HG02938 (cell line): Measurements from ENCODE around the gene MIA2.
"Not testable (repeated sequence)": the region's sequence is repeated elsewhere in the genome, so short reads cannot be mapped to it uniquely, and the experiment has no call there.

Source experiments
- ATAC-seq: cut with Tn5 transposase; IDR thresholded peaks from one replicate; pipeline ENCODE4 v1.9.1; 2021; ENCODE audit warnings: mild to moderate bottlenecking, moderate library complexity; ENCODE audit not compliant: unreplicated experiment

The MIA2 gene, protein sequence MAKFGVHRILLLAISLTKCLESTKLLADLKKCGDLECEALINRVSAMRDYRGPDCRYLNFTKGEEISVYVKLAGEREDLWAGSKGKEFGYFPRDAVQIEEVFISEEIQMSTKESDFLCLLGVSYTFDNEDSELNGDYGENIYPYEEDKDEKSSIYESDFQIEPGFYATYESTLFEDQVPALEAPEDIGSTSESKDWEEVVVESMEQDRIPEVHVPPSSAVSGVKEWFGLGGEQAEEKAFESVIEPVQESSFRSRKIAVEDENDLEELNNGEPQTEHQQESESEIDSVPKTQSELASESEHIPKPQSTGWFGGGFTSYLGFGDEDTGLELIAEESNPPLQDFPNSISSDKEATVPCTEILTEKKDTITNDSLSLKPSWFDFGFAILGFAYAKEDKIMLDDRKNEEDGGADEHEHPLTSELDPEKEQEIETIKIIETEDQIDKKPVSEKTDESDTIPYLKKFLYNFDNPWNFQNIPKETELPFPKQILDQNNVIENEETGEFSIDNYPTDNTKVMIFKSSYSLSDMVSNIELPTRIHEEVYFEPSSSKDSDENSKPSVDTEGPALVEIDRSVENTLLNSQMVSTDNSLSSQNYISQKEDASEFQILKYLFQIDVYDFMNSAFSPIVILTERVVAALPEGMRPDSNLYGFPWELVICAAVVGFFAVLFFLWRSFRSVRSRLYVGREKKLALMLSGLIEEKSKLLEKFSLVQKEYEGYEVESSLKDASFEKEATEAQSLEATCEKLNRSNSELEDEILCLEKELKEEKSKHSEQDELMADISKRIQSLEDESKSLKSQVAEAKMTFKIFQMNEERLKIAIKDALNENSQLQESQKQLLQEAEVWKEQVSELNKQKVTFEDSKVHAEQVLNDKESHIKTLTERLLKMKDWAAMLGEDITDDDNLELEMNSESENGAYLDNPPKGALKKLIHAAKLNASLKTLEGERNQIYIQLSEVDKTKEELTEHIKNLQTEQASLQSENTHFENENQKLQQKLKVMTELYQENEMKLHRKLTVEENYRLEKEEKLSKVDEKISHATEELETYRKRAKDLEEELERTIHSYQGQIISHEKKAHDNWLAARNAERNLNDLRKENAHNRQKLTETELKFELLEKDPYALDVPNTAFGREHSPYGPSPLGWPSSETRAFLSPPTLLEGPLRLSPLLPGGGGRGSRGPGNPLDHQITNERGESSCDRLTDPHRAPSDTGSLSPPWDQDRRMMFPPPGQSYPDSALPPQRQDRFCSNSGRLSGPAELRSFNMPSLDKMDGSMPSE (N-terminal part only)

GRCh38 chr14:39233680-39234326 is at the start of gene MIA2:
Gene MIA2 (plus strand): TSS chr14:39233915. CDS start chr14:39234115, 200 bp downstream.
- ATAC-seq: no peak

DNA sequence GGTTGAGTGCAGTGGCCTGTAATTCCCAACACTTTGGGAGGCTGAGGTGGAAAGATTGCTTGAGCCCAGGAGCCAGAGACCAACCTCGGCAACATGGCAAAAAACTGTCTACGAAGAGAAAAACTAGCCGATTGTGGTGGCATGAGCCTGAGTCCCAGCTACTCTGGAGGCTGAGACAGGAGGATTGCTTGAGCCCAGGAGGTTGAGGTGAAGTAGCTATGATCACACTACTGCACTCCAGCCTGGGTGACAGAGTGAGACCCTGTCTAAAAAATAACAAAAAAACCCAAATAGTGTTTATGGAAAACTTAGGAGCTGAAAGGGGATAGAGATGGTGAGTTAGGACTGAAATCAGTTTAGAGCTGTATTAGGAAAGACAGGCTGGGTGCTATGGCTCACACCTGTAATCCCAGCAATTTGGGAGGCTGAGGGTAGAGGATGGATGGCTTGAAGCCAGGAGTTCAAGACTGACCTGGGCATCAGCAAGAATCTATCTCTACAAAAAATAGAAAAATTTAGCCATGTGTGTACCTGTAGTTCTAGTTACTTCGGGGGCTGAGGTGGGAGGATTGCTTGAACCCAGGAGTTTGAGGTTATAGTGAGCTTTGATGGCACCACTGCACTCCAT is 49.0 kb upstream of the MIA2 start:
- ATAC-seq: no peak

DNA sequence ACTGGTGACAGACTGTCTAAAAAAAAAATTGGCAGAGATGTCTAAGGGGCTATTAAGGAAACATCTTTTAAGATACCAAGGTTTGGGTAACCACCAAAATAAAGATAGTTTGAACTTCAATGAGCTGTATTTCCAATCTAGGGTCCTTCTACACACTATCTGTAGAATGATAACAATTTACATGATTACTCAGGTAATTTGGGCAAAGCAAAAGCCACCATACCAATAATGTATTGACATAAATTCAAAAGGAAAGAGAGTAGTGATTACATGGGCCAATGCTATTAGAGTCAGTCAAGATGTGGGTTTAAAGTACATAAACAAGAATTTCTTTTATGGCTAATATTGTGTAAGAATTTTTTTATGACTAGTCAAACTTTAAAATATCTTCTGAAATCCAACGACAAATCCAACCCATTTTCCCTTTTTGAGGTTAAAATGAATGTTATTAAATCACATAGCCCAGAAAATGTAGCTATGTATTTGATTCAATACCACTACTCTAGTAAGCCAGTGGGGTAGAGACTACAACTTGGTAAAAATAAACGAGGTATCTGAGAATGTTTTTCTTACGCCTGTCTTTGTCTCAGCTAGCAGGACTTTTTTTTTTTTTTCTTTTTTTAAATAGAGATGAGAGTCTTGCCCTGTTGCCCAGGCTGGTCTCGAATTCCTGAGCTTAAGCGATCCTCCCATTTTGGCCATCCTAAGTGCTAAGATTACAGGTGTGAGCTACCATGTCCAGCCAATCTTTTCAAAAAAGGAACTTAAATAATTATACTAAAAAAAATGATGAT is 48.3 kb upstream of the MIA2 start:
- no peak for ATAC-seq

- ATAC-seq: no peak
These were observed 46.7 kb upstream of the MIA2 start for GRCh38 chr14:39186941-39187525.

DNA sequence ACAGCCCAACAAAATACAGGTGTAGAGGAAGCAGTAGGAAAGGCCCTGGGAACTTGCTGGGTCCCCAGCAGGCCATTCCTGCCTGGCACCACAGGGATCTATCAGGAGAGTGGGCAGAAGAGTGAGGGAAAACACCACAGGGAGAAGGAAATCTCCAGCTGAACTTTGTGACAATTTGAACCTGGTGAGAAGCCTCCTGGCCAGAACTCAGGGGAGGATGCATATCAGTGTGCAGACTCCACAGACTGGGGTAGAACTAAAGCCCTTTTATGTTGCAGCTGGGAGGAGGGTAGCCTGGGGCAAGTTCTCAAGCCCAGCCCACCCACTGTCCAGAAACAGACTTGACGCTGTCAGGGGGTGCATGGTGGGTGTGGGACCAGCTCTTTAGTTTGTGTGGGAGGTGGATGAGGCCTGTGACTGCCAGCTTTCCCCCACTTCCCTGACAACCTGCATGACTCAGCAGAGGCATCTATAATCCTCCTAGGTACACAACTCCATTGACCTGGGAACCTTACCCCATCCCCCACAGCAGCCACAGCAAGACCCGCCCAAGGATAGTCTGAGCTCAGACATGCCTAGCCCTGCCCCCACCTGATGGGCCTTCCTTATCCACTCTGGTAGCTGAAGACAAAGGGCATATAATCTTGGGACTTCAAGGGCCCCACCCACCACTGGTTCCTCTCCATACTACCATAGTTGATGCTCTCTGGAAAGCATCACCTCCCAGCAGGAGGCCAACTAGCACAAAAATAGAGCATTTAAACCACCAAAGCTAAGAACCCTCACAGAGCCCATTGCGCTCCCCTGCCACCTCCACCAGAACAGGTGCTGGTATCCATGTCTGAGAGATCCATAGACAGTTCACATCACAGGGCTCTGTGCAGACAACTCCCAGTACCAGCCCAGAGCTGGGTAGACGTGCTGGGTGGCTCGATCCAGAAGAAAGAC is 29.8 kb upstream of the MIA2 start:
- ATAC-seq: no peak

- ATAC-seq: not testable (repeated sequence)
These were observed 26.3 kb upstream of the MIA2 start for GRCh38 chr14:39207430-39207829.

GRCh38 chr14:39211109-39211741 is 22.5 kb upstream of the MIA2 start:
- ATAC-seq: no peak

GRCh38 chr14:39212034-39212433 is 21.7 kb upstream of the MIA2 start:
- no peak for ATAC-seq

- ATAC-seq: no peak
These were observed 21.0 kb upstream of the MIA2 start for GRCh38 chr14:39212693-39213092.

DNA sequence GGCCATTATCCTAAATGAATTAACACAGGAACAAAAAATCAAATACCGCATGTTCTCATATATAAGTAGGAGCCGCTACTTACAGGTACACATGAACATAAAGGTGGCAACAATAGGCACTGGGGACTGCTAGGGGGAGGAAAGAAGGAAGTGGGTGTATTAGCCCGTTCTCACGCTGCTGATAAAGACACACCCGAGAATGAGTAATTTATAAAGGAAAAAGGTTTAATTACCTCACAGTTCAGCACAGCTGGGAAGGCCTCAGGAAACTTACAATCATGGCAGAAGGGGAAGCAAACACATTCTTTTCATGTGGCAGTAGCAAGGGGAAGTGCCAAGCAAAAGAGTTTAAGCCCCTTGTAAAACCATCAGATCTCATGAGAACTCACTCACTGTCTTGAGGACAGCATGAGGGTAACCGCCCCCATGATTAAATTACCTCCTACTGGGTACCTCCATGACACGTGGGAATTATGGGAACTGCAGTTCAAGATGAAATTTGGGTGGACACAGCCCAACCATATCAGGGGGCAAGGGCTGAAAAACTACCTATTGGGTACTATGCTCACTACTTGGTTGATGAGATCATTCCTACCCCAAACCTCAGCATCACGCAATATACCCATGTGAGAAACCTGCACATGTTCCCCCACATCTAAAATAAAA is 16.4 kb upstream of the MIA2 start:
- no peak for ATAC-seq

DNA sequence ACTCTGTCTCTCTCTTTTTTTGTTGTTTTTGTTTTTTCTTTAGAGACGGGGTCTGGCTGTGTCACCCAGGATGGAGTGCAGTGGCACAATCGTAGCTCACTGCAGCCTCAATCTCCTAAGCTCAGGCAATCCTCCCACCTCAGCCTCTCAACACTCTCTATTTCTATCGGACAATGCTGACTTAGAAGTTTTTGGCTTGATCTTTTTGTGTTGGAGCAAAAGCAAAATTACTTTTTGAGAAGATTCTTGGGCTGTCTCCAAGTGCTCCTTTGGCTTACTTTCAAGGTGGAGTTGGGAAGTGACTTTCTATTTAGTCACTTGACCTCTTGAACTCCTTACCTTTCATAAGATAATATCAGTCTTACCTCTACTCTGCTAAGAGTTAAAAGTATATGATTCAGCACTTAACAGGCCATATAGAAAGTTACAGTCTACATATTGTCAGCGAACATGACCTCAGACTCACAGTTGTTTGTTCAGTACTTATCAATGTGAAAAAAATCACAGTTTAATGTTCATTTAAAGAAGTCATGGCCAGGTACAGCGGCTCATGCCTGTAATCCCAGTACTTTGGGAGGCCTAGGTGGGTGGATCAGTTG is 15.4 kb upstream of the MIA2 start:
- no peak for ATAC-seq

GRCh38 chr14:39219075-39219499 is 14.6 kb upstream of the MIA2 start:
- ATAC-seq: no peak

GRCh38 chr14:39220473-39220872 is 13.2 kb upstream of the MIA2 start:
- not testable (repeated sequence) for ATAC-seq

DNA sequence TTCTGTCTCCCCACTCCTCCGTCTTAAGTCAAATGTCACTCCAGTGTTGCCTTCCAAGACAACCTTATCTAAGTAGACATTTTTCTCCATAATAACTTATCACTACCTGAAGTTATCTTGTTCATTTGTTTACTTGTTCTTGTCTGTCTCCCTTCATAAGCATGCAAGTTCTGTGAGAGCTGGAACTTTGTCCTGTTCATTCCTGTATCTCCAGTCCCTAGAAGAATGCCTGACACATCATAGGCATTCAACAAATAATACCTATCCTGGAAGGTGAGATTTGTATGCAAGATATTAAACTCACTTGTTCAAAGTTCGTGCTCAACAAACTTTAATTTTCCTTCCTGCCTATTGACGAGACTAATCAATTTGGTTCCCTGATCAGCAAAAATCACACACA is 5.7 kb upstream of the MIA2 start:
- no peak for ATAC-seq

DNA sequence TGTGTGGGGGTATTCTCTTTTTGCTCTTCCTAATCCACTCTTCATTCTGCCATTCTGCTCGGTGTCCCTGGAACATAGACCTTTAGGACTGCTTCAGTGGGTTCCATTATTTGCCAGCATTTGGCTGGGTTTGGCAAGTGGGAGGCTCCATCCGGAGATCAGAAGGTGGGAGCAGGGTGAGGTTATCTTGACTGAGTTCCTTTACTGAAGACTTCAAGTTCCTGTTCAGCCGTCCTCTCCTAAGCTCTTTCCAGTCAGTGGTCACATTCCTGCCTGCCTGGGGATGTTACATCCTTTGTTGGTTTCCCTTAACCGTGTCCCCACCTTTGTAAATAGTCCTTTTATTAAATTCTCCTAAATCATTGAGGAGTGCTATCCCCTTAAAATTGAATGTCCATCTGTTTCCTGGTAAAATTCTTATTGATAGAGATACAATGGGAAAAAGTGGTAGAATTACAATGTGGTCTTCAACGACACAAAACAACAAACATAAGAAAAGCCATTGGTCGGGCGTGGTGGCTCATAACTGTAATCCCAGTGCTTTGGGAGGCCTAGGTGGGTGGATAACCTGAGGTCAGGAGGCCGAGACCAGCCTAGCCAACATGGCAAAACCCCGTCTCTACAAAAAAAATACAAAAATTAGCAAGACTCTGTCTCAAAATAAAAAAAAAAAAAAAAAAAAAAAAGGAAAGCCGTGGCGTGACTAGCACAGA is 5.0 kb upstream of the MIA2 start:
- ATAC-seq: no peak

GRCh38 chr14:39229222-39229543 is 4.5 kb upstream of the MIA2 start:
- ATAC-seq: no peak
